K562 (cell line): Measurements from ENCODE around the gene MYLK2. TPM values are rescaled to one million over a fixed set of nuclear protein-coding genes. Genes with fewer than 3 reads are reported as not detected.

Source experiments
- ATAC-seq: fragments of 200-7000 bp; cut with Tn5 transposase; 3 replicates; pipeline ENCODE4 v1.9.1; 2020; ENCODE audit warnings: moderate library complexity
- BruUV-seq: library from RNA; stranded (reverse); fragments of 400-500 nt; replicated peaks from 2 replicates; lab custom pipeline; 2021; lab: Mats Ljungman, UMichigan
- CTCF ChIA-PET: fragments of 300-600 bp; formaldehyde crosslinking; extraction: SDS; loops from one replicate; lab custom pipeline; 2021; ENCODE audit warnings: low intra/inter-chr PET ratio; lab: Yijun Ruan, JAX
- POLR2A ChIA-PET: fragments of 300-600, 350-650 bp; sonication (Branson Sonifier 250); formaldehyde crosslinking; extraction: SDS; loops from one replicate; lab custom pipeline; 2021; ENCODE audit warnings: antibody characterized with exemption, inconsistent platforms; lab: Yijun Ruan, JAX
- DNase-seq, 4 experiments: peaks; one replicate each; pipeline versions ENCODE4 v3.0.0 to v3.0.0-alpha.2; 2011 to 2018; ENCODE audit warnings: low spot score in 3 of 4, mixed read lengths in 3 of 4; ENCODE audit errors: extremely low read depth in 1 of 4
- FAIRE-seq: peaks from 2 replicates; lab custom pipeline; 2011; peaks lifted over from hg19 to GRCh38; lab: Jason Lieb, UNC
- H2AFZ ChIP-seq: 2 replicates; pipeline ENCODE4 v1.6.0; 2011; ENCODE audit warnings: low read depth, low read length, control low read depth, inconsistent platforms
- H3K27ac ChIP-seq: fragments of 200-600 bp; 3 replicates; pipeline ENCODE4 v1.8.0; 2011; ENCODE audit warnings: low read depth, mild to moderate bottlenecking, control low read depth, inconsistent platforms, low read length, moderate library complexity, mixed read lengths; ENCODE audit errors: extremely low read depth
- H3K27me3 ChIP-seq, 2 experiments: fragments of 300-600 bp in 1 of 2; 2 replicates in 1 of 2; 3 replicates in 1 of 2; pipeline versions ENCODE4 v1.6.0 to v1.8.0; 2011; ENCODE audit warnings: inconsistent platforms in 2 of 2, low read length in 2 of 2, mild to moderate bottlenecking in 1 of 2, mixed read lengths in 1 of 2, moderate library complexity in 1 of 2; ENCODE audit not compliant: control insufficient read depth in 2 of 2, insufficient read depth in 2 of 2
- H3K36me3 ChIP-seq: fragments of 300-600 bp; 3 replicates; pipeline ENCODE4 v1.8.0; 2011; ENCODE audit warnings: mild to moderate bottlenecking, low read length, inconsistent platforms; ENCODE audit not compliant: control insufficient read depth, insufficient read depth
- H3K4me1 ChIP-seq, 2 experiments: fragments of 200-600 bp in 1 of 2; replicated peaks in 1 of 2; 2 replicates in 1 of 2; 3 replicates in 1 of 2; pipeline versions ENCODE4 v1.5.1 to v1.8.0; 2011; ENCODE audit warnings: inconsistent platforms in 2 of 2, low read length in 2 of 2, mild to moderate bottlenecking in 1 of 2, mixed read lengths in 1 of 2, moderate library complexity in 1 of 2; ENCODE audit not compliant: control insufficient read depth in 2 of 2, insufficient read depth in 2 of 2
- H3K4me2 ChIP-seq: 2 replicates; pipeline ENCODE4 v1.6.1; 2011; ENCODE audit warnings: low read length, control low read depth, inconsistent platforms, mixed read lengths; ENCODE audit not compliant: insufficient read depth
- H3K4me3 ChIP-seq: fragments of 200-600 bp; sonication (generic), shearing (Covaris generic); 2 replicates; pipeline ENCODE4 v1.5.1; 2016; ENCODE audit warnings: control low read depth, inconsistent platforms
- H3K79me2 ChIP-seq: fragments of 200-600 bp; 3 replicates; pipeline ENCODE4 v1.8.0; 2011; ENCODE audit warnings: low read length, inconsistent platforms; ENCODE audit not compliant: control insufficient read depth, insufficient read depth
- H3K9ac ChIP-seq, 2 experiments: 2 replicates each; pipeline versions ENCODE4 v1.6.0 to v1.6.1; 2011; ENCODE audit warnings: low read depth in 2 of 2, low read length in 2 of 2, control low read depth in 1 of 2, inconsistent platforms in 1 of 2, mild to moderate bottlenecking in 1 of 2, mixed read lengths in 1 of 2; ENCODE audit not compliant: insufficient read depth in 1 of 2
- H3K9me1 ChIP-seq: one replicate; pipeline ENCODE4 v1.6.0; 2011; ENCODE audit warnings: inconsistent platforms, mild to moderate bottlenecking, low read length, moderate library complexity; ENCODE audit not compliant: control insufficient read depth, insufficient read depth
- H3K9me3 ChIP-seq: replicated peaks from 2 replicates; pipeline ENCODE4 v1.5.1; 2011; ENCODE audit warnings: low read depth, low read length, inconsistent platforms; ENCODE audit not compliant: control insufficient read depth, insufficient read depth
- H4K20me1 ChIP-seq: replicated peaks from 2 replicates; pipeline ENCODE4 v1.6.1; 2011; ENCODE audit warnings: low read length, inconsistent platforms, mixed read lengths; ENCODE audit not compliant: control insufficient read depth, insufficient read depth
- DMBX1 ChIP-seq: fragments of 250-450 bp; sonication (Bioruptor Pico); IDR thresholded peaks from 2 replicates; pipeline ENCODE4 v1.8.0; 2022; ENCODE audit warnings: inconsistent platforms, mild to moderate bottlenecking, moderate library complexity, borderline replicate concordance
- HNRNPK ChIP-seq: fragments of 200-400 bp; formaldehyde crosslinking; IDR thresholded peaks from one replicate; pipeline ENCODE4 v1.6.1; 2018; ENCODE audit warnings: mild to moderate bottlenecking, low read depth, low read length; ENCODE audit not compliant: poor library complexity, severe bottlenecking
- MEIS2 ChIP-seq: fragments of 450-650 bp; IDR thresholded peaks from 2 replicates; pipeline ENCODE4 v1.6.1; 2014; ENCODE audit warnings: mild to moderate bottlenecking; ENCODE audit not compliant: partially characterized antibody
- NR2C1 ChIP-seq, 2 experiments: fragments of 450-650 bp; IDR thresholded peaks; 2 replicates each; pipeline ENCODE4 v1.6.1; 2017; ENCODE audit warnings: mild to moderate bottlenecking in 2 of 2, antibody characterized with exemption in 1 of 2, inconsistent platforms in 1 of 2, missing compliant biosample characterization in 1 of 2, missing genetic modification characterization in 1 of 2
- SMARCA5 ChIP-seq: fragments of 450-650 bp; IDR thresholded peaks from 2 replicates; pipeline ENCODE4 v1.6.1; 2016
- ZNF143 ChIP-seq: sonication (generic); formaldehyde crosslinking; IDR thresholded peaks from 2 replicates; pipeline ENCODE4 v1.9.0; 2022; ENCODE audit warnings: mild to moderate bottlenecking, missing genetic modification reagents
- ZNF239 ChIP-seq: fragments of 250-450 bp; sonication (Bioruptor Pico); IDR thresholded peaks from 2 replicates; pipeline ENCODE4 v1.4.0; 2020; ENCODE audit warnings: mild to moderate bottlenecking
- ZNF830 ChIP-seq: fragments of 250-450 bp; sonication (Bioruptor Pico); IDR thresholded peaks from 2 replicates; pipeline ENCODE4 v1.5.0; 2021; ENCODE audit warnings: mild to moderate bottlenecking
- WGBS: fragments of 100-300 bp; shearing (Covaris generic); methylation state at CpG from one replicate; pipeline ENCODE4 v1.1.6; 2016; ENCODE audit warnings: low coverage, mixed read lengths; ENCODE audit not compliant: insufficient coverage; ENCODE audit errors: missing lambda C conversion rate; 5-methylcytosine and 5-hydroxymethylcytosine counted together
- in situ Hi-C: fragments of 300-500 bp; cut with MboI; formaldehyde crosslinking; loops from 4 replicates; pipeline ENCODE4 v1.15.0; 2018; ENCODE audit warnings: inconsistent platforms, mixed read lengths
- intact Hi-C: fragments of 100-400 bp; cut with micrococcal nuclease; formaldehyde crosslinking; loops from 2 replicates; pipeline ENCODE4 v1.14.2; 2022
- polyA plus RNA-seq, 8 experiments: library from polyadenylated mRNA; depleted of rRNA in 4 of 8; stranded (reverse) in 5 of 8; unstranded in 3 of 8; fragments of >200 nt; fragmentation: Nextera tagmentation in 2 of 8; fragmentation: Illumina TruSeq in 1 of 8; extraction: Ambion mirVana in 2 of 8; extraction: Trizol in 1 of 8; gene quantifications; 2 replicates each; pipeline versions ENCODE4 v1.2.1 to v1.2.3, GENCODE V29; 2011 to 2014; ENCODE audit warnings: inconsistent platforms in 1 of 8, missing spikeins in 1 of 8
- total RNA-seq, 7 experiments: library from RNA; depleted of rRNA in 6 of 7; stranded (reverse); fragments of >200 nt in 6 of 7; fragmentation: Illumina TruSeq in 2 of 7; extraction: Trizol in 2 of 7; gene quantifications; 2 replicates each; pipeline versions ENCODE4 v1.2.1 to v1.2.3, GENCODE V29; 2011 to 2021; ENCODE audit warnings: low replicate concordance in 1 of 7
- TF ChIP-seq, protein P1 (sequence below): sonication (generic); formaldehyde crosslinking; IDR thresholded peaks from 2 replicates; pipeline ENCODE4 v1.8.1; 2023; ENCODE audit warnings: mild to moderate bottlenecking, missing genetic modification reagents
- TF ChIP-seq, protein P2 (sequence below): sonication (generic); formaldehyde crosslinking; IDR thresholded peaks from 2 replicates; pipeline ENCODE4 v1.8.1; 2023; ENCODE audit warnings: missing genetic modification reagents, mild to moderate bottlenecking, borderline replicate concordance

MYLK2 gene
- total and polyA plus RNA-seq, 9 of the 15 experiments (the other 6 are each of a cell fraction or from before 2014, with no cell fraction given): 0.07 to 0.53 (median 0.18) TPM; not detected in 2

DNA sequence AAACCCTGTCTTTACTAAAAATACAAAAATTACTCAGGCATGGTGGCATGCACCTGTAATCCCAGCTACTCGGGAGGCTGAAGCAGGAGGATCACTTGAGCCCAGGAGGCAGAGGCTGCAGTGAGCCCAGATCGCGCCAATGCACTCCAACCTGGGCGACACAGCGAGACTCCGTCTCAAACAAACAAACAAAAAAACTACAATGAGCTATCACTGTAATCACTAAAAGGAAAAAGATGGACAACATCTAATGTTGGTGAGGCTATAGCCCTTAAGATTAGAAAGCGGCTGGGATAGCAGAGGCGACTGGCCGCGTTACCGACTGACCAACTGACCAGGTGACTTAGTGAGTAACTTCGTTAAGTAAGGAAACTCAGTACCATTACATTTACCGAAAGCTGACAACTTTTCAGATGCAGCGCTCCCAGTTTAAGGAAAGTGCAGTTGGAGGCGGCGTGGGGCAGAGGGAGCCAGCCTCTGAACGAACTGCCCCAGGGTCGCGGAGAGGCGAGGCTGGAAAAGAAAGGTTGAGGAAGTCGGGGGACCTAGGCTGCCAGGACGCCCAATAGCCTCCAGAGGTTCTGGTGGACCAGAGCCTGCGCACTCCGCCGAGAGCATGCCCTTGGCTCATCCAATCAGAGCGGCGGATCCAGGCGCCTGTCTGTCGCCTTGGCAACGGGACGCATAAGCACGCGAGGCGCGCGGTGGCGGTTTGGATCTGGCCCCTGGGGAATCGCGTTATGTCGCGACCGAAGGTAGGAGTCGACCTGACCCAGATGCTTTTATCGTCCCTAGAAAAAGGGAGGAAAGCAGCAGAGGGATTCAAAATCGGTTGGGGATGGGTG lies 60.2 kb downstream of the MYLK2 start (continued):
- TF ChIP-seq, protein P1, sequence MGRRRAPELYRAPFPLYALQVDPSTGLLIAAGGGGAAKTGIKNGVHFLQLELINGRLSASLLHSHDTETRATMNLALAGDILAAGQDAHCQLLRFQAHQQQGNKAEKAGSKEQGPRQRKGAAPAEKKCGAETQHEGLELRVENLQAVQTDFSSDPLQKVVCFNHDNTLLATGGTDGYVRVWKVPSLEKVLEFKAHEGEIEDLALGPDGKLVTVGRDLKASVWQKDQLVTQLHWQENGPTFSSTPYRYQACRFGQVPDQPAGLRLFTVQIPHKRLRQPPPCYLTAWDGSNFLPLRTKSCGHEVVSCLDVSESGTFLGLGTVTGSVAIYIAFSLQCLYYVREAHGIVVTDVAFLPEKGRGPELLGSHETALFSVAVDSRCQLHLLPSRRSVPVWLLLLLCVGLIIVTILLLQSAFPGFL (CRISPR knock-in tag): 0 out of 2 replicates have a peak, but pooled peaks have one; percentile 72
- peak; percentile 52 for TF ChIP-seq MEIS2

DNA sequence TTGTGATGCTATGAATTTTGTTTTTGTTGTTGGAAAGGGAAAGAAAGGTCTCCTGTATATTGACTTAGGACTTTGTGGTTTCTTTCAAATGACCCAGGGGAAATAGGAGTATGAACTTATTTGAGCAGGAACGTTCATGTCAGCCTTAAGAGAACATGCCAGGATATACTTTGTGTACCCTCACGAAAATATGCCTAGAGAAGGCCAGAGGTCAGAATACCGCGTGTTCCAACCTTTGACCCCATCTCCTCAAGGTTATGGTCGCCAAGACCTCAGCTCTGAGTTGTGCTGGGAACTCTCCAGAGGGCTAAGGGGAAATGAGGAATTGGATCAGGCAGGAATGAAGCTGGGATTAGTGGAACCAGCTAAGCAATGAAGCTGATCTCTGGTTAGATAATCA lies 62.8 kb downstream of the MYLK2 start:
- H3K9me3 ChIP-seq: no peaks in the 10 kb centered on the region
- no peak overlapping the region for H3K9ac ChIP-seq
- H2AFZ ChIP-seq: peak overlapping the region; percentile 35; the same call in 1 of the 2 replicates
- intact Hi-C loops: no loop called here
- H3K27ac ChIP-seq: no peak overlapping the region
- no TSS peak for BruUV-seq
- no peak for TF ChIP-seq ZNF830 (CRISPR knock-in tag)
- no peak for TF ChIP-seq ZNF143 (CRISPR knock-in tag)
- TF ChIP-seq HNRNPK: no peak
- no peak for TF ChIP-seq ZNF239
- TF ChIP-seq SMARCA5: no peak
- TF ChIP-seq NR2C1 (IDR thresholded peaks at IDR 0.05): peak; percentile 52; the same call in 1 of the 2 replicates
- peak; percentile 21; the same call in 1 of the 2 replicates for TF ChIP-seq NR2C1 (tag; IDR thresholded peaks at IDR 0.05)
- TF ChIP-seq, protein P2, sequence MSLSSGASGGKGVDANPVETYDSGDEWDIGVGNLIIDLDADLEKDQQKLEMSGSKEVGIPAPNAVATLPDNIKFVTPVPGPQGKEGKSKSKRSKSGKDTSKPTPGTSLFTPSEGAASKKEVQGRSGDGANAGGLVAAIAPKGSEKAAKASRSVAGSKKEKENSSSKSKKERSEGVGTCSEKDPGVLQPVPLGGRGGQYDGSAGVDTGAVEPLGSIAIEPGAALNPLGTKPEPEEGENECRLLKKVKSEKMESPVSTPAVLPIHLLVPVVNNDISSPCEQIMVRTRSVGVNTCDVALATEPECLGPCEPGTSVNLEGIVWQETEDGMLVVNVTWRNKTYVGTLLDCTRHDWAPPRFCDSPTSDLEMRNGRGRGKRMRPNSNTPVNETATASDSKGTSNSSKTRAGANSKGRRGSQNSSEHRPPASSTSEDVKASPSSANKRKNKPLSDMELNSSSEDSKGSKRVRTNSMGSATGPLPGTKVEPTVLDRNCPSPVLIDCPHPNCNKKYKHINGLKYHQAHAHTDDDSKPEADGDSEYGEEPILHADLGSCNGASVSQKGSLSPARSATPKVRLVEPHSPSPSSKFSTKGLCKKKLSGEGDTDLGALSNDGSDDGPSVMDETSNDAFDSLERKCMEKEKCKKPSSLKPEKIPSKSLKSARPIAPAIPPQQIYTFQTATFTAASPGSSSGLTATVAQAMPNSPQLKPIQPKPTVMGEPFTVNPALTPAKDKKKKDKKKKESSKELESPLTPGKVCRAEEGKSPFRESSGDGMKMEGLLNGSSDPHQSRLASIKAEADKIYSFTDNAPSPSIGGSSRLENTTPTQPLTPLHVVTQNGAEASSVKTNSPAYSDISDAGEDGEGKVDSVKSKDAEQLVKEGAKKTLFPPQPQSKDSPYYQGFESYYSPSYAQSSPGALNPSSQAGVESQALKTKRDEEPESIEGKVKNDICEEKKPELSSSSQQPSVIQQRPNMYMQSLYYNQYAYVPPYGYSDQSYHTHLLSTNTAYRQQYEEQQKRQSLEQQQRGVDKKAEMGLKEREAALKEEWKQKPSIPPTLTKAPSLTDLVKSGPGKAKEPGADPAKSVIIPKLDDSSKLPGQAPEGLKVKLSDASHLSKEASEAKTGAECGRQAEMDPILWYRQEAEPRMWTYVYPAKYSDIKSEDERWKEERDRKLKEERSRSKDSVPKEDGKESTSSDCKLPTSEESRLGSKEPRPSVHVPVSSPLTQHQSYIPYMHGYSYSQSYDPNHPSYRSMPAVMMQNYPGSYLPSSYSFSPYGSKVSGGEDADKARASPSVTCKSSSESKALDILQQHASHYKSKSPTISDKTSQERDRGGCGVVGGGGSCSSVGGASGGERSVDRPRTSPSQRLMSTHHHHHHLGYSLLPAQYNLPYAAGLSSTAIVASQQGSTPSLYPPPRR (CRISPR knock-in tag): no peak
- TF ChIP-seq DMBX1 (CRISPR knock-in tag): no peak
- H3K79me2 ChIP-seq: no peaks in the 10 kb centered on the region
- no peak for DNase-seq
- peaks cover 0 to 11% of the 10 kb centered on the region in 2 experiments; a peak in 2 of 5 replicates for H3K27me3 ChIP-seq
- H3K4me3 ChIP-seq: no peak overlapping the region
- in situ Hi-C loops: no loop called here
- CTCF ChIA-PET: no interaction called here
- H3K36me3 ChIP-seq: no peaks in the 10 kb centered on the region
- peaks cover 0 to 8% of the 10 kb centered on the region in 2 experiments; a peak in 2 of 5 replicates for H3K4me1 ChIP-seq
- no peak for FAIRE-seq
- H3K9me1 ChIP-seq: no peaks in the 10 kb centered on the region
- POLR2A ChIA-PET: interaction anchor here (0.6 to 0.7 kb wide), 2 partner anchors 32 to 62 kb away, joined by 3 to 4 read pairs; no protein-coding TSS in a partner anchor
- H4K20me1 ChIP-seq: no peaks in the 10 kb centered on the region
- no peak for ATAC-seq
- no peak overlapping the region for H3K4me2 ChIP-seq
- WGBS: 20% methylated on average over 5 of the region's 5 CpGs
